K562 (cell line): ENCODE results near the gene DNM1. TPM values are rescaled to one million over a fixed set of nuclear protein-coding genes. Genes with fewer than 3 reads are reported as not detected.

Experiments
- CHD7 ChIP-seq: fragments of 200-600 bp; sonication (generic); IDR thresholded peaks from one replicate; pipeline ENCODE4 v1.6.1; 2012; ENCODE audit warnings: mild to moderate bottlenecking, low read depth, low read length, inconsistent platforms
- DPF2 ChIP-seq: fragments of 450-650 bp; IDR thresholded peaks from 2 replicates; pipeline ENCODE4 v1.6.1; 2016
- EHMT2 ChIP-seq: fragments of 450-650 bp; IDR thresholded peaks from 2 replicates; pipeline ENCODE4 v1.6.1; 2018; ENCODE audit warnings: antibody characterized with exemption
- KAT2B ChIP-seq: IDR thresholded peaks from one replicate; pipeline ENCODE4 v1.6.1; 2012; ENCODE audit warnings: low read depth, mild to moderate bottlenecking, control low read depth, inconsistent platforms, low read length, moderate library complexity
- MYBL2 ChIP-seq, 2 experiments: fragments of 450-650 bp in 1 of 2; sonication (generic) in 1 of 2; formaldehyde crosslinking in 1 of 2; IDR thresholded peaks; 2 replicates each; pipeline versions ENCODE4 v1.6.1 to v1.8.1; 2017 to 2022; ENCODE audit warnings: borderline replicate concordance in 1 of 2, inconsistent platforms in 1 of 2, low read depth in 1 of 2, mild to moderate bottlenecking in 1 of 2, missing genetic modification reagents in 1 of 2, moderate library complexity in 1 of 2
- RREB1 ChIP-seq: fragments of 250-450 bp; sonication (Bioruptor Pico); IDR thresholded peaks from 2 replicates; pipeline ENCODE4 v1.4.0; 2020
- ZKSCAN3 ChIP-seq: fragments of 250-450 bp; sonication (Bioruptor Pico); IDR thresholded peaks from 2 replicates; pipeline ENCODE4 v1.4.0; 2020
- ZNF395 ChIP-seq: fragments of 200-800 bp; sonication (Bioruptor generic); IDR thresholded peaks from 2 replicates; pipeline ENCODE4 v1.6.1; 2017; ENCODE audit warnings: missing genetic modification characterization, missing compliant biosample characterization
- polyA plus RNA-seq, 8 experiments: library from polyadenylated mRNA; depleted of rRNA in 4 of 8; stranded (reverse) in 5 of 8; unstranded in 3 of 8; fragments of >200 nt; fragmentation: Nextera tagmentation in 2 of 8; fragmentation: Illumina TruSeq in 1 of 8; extraction: Ambion mirVana in 2 of 8; extraction: Trizol in 1 of 8; gene quantifications; 2 replicates each; pipeline versions ENCODE4 v1.2.1 to v1.2.3, GENCODE V29; 2011 to 2014; ENCODE audit warnings: inconsistent platforms in 1 of 8, missing spikeins in 1 of 8
- total RNA-seq, 7 experiments: library from RNA; depleted of rRNA in 6 of 7; stranded (reverse); fragments of >200 nt in 6 of 7; fragmentation: Illumina TruSeq in 2 of 7; extraction: Trizol in 2 of 7; gene quantifications; 2 replicates each; pipeline versions ENCODE4 v1.2.1 to v1.2.3, GENCODE V29; 2011 to 2021; ENCODE audit warnings: low replicate concordance in 1 of 7

Gene DNM1
- total and polyA plus RNA-seq, 9 of the 15 experiments (the other 6 are each of a cell fraction or from before 2014, with no cell fraction given) = 0.39 to 23.1 (median 9.1) TPM

- TF ChIP-seq RREB1 (CRISPR knock-in tag) (peak; percentile 91; the same call in 1 of the 2 replicates), MYBL2 (IDR thresholded peaks at IDR 0.05; ENCODE audit: low read depth) (no peak), MYBL2 (CRISPR knock-in tag; IDR thresholded peaks at IDR 0.05; ENCODE audit: borderline replicate concordance) (no peak), KAT2B (no peak), CHD7 (no peak), ZKSCAN3 (CRISPR knock-in tag) (no peak), ZNF395 (no peak), EHMT2 (no peak), DPF2 (no peak)
Observed at GRCh38 chr9:128192601-128193371, 10.4 kb upstream of the DNM1 start (continued).
